NCI-H82 treated with DMSO at 0.1 percent for 48 hours (cell line): ENCODE results near the gene MFAP1.
"Not testable (repeated sequence)": the region's sequence is repeated elsewhere in the genome, so short reads cannot be mapped to it uniquely, and the experiment has no call there.

Experiments used
- DNase-seq: peaks from one replicate; lab custom pipeline; 2025; ENCODE audit not compliant: unreplicated experiment; lab: John Stamatoyannopoulos, UW

The MFAP1 gene

DNA sequence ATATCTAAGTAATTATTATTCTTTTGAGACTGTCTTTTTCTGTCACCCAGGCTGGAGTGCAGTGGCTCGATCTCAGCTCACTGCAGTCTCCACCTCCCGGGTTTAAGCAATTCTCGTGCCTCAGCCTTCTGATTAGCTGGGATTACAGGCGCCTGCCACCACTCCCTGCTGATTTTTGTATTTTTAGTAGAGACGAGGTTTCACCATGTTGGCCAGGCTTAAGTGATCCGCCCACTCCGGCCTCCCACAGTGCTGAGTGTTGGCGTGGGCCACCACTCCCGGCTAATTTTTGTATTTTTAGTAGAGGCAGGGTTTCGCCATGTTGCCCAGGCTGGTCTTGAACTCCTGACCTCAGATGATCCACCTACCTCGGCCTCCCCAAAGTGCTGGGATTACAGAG is 815 bp upstream of the MFAP1 start:
- not testable (repeated sequence) for DNase-seq

DNA sequence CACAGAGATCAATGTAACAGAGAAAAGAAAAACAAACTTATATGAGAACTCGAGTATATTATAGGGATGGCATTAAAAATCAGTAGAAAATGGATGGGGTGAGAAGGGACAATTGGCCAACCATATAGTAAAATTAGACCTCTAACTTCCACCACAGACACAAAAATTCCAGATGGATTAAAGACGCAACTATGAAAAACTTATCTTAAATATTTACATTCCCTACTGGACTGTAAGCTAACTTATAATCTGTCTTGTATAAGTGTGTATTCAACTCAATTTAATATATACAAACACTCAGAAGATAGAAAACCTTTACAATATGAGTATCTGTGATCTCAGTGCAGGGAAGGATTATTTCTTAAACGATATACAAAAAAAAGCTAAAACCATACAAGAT is 3.0 kb downstream of the MFAP1 start:
- DNase-seq, result no peak

DNA sequence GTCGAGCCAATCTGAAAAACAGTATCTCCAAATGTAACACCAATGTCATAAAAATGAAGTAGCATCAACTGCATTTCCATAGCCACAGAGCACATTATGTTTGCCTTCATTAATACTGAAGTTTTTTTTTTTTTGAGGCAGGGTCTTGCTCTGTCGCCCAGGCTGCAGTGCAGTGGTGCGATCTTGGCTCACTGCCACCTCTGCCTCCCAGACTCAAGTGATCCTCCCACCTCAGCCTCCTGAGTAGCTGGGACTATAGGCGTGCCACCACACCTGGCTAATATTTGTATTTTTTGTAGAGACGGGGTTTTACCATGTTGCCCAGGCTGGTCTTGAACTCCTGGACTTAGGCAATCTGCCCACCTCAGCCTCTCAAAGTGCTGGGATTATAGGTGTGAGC is 9.4 kb downstream of the MFAP1 start:
- DNase-seq, result not testable (repeated sequence)

DNA sequence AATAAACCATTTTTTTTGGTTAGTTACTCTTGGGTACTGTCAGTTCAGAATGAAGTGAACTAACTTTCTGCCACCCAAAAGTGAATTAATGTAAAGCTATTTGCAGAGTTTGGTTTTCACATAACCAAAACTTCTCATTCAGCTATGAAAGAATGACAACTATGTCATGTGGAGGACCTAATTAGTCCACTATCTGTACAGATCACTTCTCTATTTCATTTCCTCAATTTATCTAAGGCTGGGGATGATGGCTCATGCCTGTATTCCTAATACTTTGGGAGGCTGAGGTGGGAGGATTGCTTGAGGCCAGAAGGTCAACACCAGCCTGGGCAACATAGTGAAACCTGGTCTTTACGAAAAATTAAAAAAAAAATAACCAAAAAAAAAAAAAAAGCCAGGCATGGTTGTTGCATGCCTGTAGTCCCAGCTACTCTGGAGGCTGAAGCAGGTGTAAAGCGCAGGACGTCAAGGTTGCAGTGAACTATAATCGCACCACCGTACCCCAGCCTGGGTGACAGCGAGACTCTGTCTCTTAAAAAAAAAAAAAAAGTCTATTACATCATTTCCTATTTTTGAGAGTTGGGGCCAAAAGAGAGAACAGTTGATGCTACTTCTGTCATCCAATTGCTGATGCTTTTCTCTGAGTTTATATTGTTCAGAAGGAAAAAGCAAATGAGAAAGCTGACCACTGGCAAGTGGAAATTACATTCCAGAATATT is 15.4 kb downstream of the MFAP1 start:
- DNase-seq, result no peak

DNA sequence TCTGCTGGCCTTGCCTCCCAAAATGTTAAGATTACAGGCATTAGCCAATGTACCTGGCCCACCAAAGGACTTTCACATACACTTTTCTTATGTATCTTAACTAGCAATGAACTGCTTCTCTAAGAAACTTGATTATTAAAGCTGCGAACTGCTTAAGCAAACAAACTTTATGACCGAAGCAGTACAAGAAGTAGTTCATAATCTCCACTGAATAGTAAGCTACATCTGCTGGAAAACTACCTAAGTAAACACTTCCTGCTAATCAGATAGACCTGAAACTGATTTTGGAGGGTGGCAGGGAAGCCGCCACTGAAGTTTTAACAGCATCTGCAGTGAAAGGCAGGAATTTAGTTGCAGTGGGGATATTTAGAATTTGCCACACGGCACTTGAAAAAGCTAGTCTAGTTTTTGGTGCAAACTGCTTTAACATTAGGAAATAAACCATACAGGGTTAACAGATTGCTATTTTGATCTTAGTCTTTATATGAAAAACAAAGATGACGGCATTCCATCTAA is 16.0 kb downstream of the MFAP1 start:
- DNase-seq, result no peak

DNA sequence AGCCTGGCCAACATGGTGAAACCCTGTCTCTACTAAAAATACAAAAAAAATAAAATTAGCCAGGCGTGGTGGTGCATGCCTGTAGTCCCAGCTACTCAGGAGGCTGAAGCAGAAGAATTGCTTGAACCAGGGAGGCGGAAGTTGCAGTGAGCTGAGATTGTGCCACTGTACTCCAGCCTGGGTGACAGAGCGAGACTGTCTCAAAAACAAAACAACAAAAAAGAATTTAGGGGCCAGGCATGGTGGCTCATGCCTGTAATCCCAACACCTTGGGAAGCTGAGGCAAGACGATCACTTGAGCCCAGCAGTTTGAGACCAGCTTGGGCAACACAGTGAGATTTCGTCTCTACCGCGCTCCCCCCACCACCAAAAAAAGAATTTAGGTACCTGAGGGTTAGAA is 21.8 kb downstream of the MFAP1 start:
- DNase-seq, result not testable (repeated sequence)

DNA sequence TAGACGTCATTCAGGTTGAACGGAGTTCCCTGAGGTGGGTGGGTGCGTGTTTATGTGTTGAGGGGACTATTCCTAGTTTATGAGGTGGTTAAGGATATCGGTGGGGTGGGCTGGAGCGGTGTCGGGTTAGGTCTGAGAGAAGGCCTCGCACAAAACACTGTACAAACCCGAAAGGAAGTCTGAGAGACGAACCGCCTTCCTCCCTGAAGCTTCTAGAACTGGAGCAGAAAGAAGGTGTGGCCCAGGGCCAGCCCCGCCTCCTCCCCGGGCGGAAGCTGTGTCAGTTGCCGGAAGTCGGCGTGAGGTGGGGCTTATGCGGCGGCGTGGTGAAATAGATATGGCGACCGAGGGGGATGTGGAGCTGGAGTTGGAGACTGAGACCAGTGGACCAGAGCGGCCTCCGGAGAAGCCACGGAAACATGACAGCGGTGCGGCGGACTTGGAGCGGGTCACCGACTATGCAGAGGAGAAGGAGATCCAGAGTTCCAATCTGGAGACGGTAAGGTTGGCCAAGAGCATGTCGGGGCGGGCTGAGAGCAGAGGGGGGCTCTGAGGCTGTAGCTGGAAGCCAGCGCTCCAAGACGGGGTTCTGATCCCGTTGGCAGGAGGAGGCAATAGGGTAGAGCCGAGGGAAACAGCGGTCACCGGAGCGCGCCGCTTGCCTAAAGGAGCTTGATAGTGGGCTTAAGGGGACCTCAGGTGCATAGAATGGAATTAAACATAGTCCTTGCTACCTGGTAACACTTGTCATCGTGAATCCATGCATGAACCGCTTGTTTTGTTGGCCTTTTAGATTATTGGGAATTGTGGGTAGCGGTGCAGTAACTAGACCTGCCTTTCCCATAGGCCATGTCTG is 24.0 kb downstream of the MFAP1 start, which contains the start of gene HYPK:
HYPK (plus strand) TSS at position 314 of the 856 bp plus-strand sequence; CDS start at position 338, 24 bp downstream.
- DNase-seq, result peak; percentile 96

DNA sequence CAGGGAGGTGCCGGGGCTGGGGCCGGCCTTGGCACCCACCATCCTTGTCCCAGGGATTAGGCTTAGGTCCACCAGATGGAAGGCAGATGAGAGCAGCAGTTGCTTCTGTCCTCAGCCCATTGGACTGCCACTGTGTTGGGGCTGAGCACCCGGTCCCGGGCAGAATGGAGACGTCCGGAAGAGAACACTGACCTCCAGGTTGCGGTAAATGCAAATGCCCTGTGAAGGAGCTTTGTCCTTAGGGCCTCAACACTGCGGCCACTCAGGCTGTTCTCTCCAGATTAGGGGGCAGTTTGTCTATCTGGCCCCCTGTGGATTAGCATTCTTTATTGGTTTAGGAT is 24.6 kb downstream of the MFAP1 start, which contains the start of gene SERINC4:
SERINC4 (minus strand) TSS at position 276 of the 341 bp plus-strand sequence; CDS start at position 42, 234 bp downstream.
- DNase-seq, result no peak

DNA sequence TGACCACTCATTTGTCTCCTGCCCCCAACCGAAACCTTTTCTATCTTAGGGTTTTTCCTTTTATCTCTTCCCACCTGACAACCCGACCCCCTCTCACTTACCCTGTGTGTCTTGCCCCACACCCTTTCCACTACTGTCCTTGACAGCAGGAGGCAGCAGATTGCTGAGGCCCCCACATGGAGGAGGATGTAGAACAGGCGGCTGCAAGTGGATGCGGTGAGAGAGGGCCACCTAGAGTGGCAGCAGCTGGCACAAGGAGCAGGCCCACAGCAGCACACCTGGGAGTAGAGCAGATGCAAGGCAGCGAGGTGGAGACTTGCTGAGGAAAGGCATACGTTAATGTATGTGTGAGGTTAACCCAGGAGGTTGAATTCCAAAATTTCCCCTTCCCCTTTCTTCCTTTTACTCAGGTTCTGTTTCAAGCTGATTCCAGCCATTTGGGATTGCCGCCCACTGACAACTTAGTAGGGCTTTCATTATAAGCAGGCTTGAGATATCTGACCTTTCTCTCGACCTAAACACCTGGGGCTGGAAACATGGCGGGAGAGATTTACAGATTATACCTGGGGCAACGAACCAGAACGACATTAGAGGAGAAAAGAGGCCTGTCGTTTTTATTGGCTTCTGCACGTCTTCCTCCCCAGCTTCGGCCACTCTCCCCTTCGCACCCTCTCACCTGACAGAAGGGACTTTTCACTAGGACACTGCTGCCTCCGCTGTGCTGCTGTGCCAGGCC is 25.1 kb downstream of the MFAP1 start:
- DNase-seq, result peak; percentile 48

DNA sequence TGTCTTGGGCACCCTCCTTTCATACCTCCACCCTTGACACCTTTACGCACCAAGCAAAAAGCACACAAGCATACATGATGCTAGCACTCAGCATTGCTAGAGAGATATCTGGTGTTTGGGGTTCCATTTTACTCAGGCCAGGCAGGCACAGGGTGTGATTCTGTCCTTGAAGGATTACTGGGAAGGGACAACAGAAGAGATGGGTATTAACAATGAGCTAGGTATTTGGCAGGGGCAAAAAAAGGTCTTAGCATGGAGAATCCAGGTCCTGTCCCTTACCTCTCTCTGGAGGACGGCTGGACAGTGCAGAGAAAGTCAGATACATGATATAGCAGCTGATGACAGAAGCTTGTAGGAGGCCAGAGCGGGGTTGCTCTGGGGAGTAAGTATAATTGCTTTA is 27.9 kb downstream of the MFAP1 start:
- no peak for DNase-seq

DNA sequence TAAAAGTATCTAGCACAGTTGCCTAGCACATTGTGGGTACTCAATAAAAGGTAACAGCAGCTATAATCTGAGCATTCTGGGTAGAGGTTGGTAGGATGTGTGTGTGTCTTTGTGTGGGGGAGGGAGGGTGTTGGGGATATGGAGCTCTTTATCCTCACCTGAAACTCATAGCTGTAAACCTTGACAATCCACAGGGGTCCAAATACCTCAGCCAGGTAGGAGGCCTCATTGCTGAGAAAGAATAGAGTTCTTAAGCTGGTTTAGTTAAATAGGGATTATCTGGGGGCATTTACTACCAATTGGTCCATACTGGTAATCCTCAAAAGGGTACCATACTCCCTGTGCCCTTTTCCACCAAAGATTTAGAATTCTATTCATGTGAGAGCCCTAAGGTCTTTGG is 28.5 kb downstream of the MFAP1 start:
- no peak for DNase-seq

DNA sequence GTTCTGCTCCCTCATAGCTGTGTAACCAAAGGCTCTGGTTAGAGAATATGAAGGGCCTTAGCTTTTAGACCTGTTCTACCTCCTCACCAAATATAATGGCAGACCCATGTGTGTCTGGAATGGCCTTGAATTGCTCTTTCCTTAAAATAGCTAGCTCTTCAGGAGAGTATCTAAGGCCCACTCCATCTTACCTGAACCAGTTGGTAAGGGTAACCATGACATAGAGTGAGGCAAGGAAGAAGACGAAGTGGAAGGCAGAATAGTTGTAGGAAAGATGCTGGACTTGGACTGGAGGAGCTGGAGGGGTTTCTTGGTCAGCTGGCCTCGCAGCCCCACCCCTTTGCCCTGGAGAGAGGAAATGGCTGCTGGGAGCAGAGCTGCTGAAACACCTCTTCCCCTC is 29.3 kb downstream of the MFAP1 start:
- DNase-seq, result no peak

DNA sequence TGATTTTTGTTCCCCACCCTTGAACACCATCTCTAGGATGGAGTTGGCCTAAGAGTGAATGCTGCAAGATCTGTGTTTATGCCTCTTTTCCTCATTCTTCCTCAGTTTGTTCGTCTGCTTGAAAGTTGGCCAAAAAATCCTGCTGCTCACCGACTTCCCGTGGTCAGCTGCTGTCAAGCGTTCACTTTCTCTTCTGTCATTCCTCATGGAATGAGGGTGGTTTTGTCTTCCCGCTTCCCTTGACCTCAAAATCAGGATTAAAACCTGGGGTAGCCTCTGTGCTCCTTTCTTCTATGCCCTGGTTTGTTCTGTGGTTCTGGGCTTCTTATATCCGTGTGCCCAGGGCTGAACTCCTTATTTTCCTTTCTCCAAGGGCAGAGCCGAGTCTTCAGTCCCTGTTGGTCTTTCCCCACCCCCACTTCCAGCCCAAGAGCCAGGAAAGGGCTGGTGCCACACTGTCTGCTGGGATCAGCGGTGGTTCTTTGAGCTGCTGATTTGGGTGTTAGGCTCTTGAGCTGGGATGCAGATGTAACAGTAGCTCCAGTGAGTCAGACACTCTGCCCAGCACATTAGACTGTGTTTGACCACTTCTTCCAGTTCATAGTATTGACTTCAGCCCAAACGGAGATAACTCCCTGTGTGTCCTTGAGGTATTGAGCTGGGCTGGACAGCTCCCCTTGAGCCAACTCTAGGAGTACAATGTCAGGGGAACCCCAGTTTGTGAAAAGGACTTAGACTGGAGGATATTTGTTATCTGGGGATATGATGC is 30.0 kb downstream of the MFAP1 start:
- DNase-seq, result no peak

DNA sequence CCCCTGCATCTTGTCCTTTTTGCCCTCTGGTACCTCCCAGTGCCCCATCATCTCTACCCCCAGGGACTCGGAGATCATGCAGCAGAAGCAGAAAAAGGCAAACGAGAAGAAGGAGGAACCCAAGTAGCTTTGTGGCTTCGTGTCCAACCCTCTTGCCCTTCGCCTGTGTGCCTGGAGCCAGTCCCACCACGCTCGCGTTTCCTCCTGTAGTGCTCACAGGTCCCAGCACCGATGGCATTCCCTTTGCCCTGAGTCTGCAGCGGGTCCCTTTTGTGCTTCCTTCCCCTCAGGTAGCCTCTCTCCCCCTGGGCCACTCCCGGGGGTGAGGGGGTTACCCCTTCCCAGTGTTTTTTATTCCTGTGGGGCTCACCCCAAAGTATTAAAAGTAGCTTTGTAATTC is 30.8 kb downstream of the MFAP1 start:
- no peak for DNase-seq

DNA sequence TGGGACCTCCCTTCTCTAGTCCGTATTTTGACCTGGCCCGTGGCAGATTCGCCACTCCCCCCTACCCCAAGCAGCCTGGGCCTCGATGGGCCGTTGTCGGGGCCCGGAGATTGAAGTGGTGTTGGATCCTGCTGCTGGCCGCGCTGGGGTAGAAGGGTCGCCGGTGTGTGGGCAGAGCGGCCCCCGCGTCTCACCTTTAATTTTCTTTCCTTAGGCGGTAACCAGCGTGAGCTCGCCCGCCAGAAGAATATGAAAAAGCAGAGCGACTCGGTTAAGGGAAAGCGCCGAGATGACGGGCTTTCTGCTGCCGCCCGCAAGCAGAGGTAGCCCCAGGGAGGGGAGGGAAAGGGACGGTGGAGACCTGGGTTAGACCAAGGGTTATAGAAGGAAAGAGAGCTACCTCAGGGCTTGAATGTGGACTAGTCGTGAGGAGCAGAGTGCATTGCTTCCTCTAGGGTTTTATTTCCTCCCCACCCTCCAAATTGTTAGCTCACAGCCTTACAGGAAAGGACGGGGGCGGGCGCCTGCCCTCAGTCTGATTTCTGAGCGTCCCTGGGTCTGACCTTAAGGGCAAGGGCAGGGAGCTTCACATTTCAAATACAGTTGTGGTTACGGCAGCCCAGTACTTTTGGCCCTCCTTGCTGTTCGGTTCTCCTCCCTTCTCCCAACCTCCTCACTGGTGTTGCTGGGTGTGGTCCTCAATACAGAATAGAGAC is 31.6 kb downstream of the MFAP1 start:
- DNase-seq, result no peak

DNA sequence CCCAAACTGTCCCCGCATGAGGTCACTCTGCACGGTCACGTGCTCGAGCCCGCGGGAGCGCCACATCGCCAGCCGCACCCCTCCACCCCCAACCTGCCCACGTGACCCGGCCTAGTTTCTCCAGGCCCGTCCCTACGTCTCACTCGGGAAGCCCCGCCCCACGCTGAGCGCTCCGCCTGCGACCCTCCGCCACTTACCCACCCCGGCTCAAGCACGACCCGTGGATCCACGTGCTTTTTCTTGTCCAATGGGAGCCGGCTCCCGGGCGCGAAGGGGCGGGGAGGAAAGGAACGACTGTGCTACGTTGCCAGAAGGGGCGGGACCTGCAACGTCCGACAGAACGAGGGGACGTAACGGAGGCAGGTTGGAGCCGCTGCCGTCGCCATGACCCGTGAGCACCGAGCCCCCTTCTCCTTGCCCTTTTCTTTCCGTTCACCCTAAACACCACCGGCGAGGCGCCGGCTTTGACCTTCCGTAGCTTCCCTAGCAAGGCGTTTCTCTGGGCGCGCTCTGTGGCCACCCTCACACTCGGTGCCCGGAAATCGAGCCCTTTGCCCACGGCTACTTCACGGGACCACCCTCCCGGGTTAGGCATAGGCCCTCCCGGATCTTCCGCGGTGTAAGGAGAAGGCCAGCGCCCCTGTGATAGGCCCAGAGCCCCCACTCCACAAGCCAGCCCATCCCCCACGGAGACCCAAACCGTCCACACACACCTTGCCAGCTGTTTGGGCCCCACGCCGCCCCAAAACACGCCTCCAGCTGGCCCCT is 32.3 kb downstream of the MFAP1 start, which contains the start of gene SERF2:
SERF2 (plus strand) TSS at position 328 of the 768 bp plus-strand sequence; CDS start at position 385, 57 bp downstream.
- DNase-seq, result peak; percentile 94

DNA sequence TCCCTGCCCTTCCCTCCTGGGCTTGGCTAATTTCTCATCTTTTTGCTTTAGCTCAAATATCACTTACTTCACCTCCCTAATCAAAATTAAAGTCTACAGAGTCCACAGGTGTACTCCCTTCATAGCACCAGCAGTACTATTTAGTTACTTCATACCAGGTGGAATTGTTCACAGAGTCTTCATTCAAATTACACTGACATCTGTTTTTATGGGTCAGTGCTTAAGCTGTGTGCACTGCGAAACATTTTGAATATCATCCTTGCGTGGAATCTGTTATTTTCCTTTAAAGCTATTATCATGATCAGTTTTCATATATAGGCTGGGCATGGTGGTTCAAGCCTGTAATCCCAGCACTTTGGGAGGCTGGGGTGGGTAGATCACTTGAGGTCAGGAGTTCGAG is 35.1 kb downstream of the MFAP1 start:
- DNase-seq, result no peak

DNA sequence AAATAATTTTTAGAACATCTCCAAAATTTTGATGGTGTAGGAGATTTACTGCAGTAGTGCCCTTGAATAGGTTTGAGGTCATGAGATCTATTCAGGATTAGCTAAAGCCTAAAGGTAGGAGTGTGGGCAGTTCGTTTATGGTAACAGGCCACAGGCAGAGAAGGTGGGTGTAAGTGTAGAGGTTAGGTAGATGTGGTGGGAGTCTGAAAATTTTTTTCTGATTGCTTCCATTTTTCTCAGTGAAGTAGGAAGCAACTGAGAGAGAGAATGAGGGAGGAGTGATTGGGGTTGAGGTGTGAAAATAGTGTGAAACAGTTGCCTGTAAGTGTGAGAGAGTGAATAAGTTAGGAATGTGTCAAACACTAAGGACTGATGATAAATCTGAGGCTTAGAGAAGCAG is 45.5 kb downstream of the MFAP1 start:
- no peak for DNase-seq

DNA sequence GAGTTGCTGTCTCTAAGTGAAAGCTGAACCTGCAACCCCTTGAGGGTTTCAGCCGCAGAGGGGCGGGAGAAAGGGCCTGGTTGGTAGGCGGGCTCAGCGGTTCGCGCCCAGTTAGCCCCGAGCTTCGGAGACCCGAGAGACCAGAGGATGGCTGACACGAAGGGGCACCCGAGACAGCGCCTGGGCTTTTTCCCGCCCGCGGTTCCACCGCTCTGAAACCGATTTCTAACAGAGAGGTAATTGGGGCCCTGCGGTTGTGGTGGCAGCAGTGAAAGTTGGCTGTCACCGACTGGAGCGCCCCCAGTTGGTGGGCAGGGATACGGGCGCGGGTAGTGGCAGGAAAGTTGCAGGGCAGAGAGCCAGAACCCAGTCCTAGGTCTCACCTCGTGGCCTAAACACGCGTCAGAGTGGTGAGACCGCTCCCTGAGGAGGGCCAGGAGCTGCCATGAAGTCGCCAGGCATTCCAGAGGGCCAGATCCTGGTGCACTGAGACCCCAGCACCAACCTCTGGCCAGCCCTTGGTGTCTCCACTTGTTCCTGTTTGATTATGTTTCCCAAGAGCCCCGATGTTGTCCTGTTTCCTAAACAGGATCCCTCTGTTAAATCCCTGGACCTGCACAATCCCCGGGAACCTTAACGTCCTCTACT is 47.1 kb downstream of the MFAP1 start:
- peak; percentile 55 for DNase-seq
